Endothelial cell of hepatic sinusoid (primary cell): Measurements from ENCODE around the gene C9orf57.
"Not testable (repeated sequence)": the region's sequence is repeated elsewhere in the genome, so short reads cannot be mapped to it uniquely, and the experiment has no call there.

Source experiments
- in situ Hi-C: cut with HindIII; loops from 2 replicates; pipeline ENCODE4 v1.10.0; 2017; ENCODE audit warnings: low sequenced_read_pairs

Gene C9orf57

GRCh38 chr9:72060513-72060912 lies at the start of gene C9orf57:
C9orf57 (minus strand) TSS chr9:72060613; CDS start chr9:72059331, 1,282 bp downstream.
- in situ Hi-C loops: no loop called here

- in situ Hi-C loops: no loop called here
These were observed 42.1 kb upstream of the C9orf57 start for GRCh38 chr9:72102520-72102919.

- in situ Hi-C loops: not testable (repeated sequence)
These were observed 35.1 kb upstream of the C9orf57 start for GRCh38 chr9:72095520-72095919.

- in situ Hi-C loops: no loop called here
These were observed 32.4 kb upstream of the C9orf57 start for GRCh38 chr9:72092820-72093219.

- in situ Hi-C loops: no loop called here
These were observed 29.2 kb upstream of the C9orf57 start for GRCh38 chr9:72089451-72090130.

GRCh38 chr9:72082536-72082935 lies 22.1 kb upstream of the C9orf57 start:
- in situ Hi-C loops: no loop called here

- in situ Hi-C loops: not testable (repeated sequence)
These were observed 14.3 kb upstream of the C9orf57 start for GRCh38 chr9:72074666-72075065.

GRCh38 chr9:72065076-72065475 lies 4.7 kb upstream of the C9orf57 start:
- in situ Hi-C loops: no loop called here

- in situ Hi-C loops: no loop called here
These were observed 8.3 kb downstream of the C9orf57 start for GRCh38 chr9:72052122-72052521.

GRCh38 chr9:72048850-72049249 lies 11.6 kb downstream of the C9orf57 start:
- in situ Hi-C loops: loop anchor here (5.0 kb wide), 1 partner anchor 223 kb away; no protein-coding TSS in a partner anchor

GRCh38 chr9:72046630-72047456 lies 13.6 kb downstream of the C9orf57 start:
- in situ Hi-C loops: loop anchor here (5.0 kb wide), 1 partner anchor 225 kb away; no protein-coding TSS in a partner anchor

- in situ Hi-C loops: no loop called here
These were observed 16.3 kb downstream of the C9orf57 start for GRCh38 chr9:72044095-72044494.

- in situ Hi-C loops: no loop called here
These were observed 16.8 kb downstream of the C9orf57 start for GRCh38 chr9:72043576-72043975.

- in situ Hi-C loops: no loop called here
These were observed 17.5 kb downstream of the C9orf57 start for GRCh38 chr9:72042928-72043327.

GRCh38 chr9:72041775-72042194 lies 18.6 kb downstream of the C9orf57 start:
- in situ Hi-C loops: no loop called here

- in situ Hi-C loops: no loop called here
These were observed 19.0 kb downstream of the C9orf57 start for GRCh38 chr9:72041369-72041768.

- in situ Hi-C loops: loop anchor here (5.0 kb wide), 1 partner anchor 242 kb away; no protein-coding TSS in a partner anchor
These were observed 20.9 kb downstream of the C9orf57 start for GRCh38 chr9:72039532-72039931.

- in situ Hi-C loops: loop anchor here (5.0 kb wide), 1 partner anchor 242 kb away; no protein-coding TSS in a partner anchor
These were observed 21.5 kb downstream of the C9orf57 start for GRCh38 chr9:72038890-72039410.

GRCh38 chr9:72038408-72038807 lies 22.0 kb downstream of the C9orf57 start:
- in situ Hi-C loops: loop anchor here (5.0 kb wide), 1 partner anchor 241 kb away; no protein-coding TSS in a partner anchor

- in situ Hi-C loops: loop anchor here (5.0 kb wide), 1 partner anchor 240 kb away; no protein-coding TSS in a partner anchor
These were observed 22.8 kb downstream of the C9orf57 start for GRCh38 chr9:72037571-72037970.

- in situ Hi-C loops: no loop called here
These were observed 29.6 kb downstream of the C9orf57 start for GRCh38 chr9:72030767-72031166.
